ENCODE measurements around the gene ACCS.

ACCS gene

DNA sequence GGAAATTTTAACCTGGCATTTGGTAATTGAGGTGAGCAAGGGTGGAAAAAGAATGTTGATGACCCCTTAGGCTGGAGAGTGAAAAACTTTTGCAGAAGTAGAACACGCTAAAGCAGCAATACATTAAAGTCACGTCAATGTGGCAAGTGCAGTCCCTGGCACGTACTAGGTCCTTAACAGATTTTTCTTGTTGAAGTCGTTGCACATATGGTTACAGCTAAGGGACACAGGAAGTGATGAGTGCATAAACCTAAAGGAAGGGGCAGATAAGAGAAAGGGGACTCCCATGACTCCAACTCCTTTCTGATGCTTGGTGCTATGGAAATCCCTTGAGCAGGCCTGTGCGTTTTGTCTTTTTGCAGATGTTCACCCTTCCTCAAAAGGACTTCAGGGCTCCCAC is 1.2 kb downstream of the ACCS start:
- POLR2A ChIA-PET: no interaction called here
- CTCF ChIA-PET: interaction anchor here (1.1 to 2.9 kb wide), 5 partner anchors 9 to 130 kb away, joined by 3 to 26 read pairs (median 4); partner anchors contain the start of gene EXT2
- TF ChIP-seq, protein P1, sequence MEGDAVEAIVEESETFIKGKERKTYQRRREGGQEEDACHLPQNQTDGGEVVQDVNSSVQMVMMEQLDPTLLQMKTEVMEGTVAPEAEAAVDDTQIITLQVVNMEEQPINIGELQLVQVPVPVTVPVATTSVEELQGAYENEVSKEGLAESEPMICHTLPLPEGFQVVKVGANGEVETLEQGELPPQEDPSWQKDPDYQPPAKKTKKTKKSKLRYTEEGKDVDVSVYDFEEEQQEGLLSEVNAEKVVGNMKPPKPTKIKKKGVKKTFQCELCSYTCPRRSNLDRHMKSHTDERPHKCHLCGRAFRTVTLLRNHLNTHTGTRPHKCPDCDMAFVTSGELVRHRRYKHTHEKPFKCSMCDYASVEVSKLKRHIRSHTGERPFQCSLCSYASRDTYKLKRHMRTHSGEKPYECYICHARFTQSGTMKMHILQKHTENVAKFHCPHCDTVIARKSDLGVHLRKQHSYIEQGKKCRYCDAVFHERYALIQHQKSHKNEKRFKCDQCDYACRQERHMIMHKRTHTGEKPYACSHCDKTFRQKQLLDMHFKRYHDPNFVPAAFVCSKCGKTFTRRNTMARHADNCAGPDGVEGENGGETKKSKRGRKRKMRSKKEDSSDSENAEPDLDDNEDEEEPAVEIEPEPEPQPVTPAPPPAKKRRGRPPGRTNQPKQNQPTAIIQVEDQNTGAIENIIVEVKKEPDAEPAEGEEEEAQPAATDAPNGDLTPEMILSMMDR (IDR thresholded peaks at IDR 0.05; ENCODE audit: control extremely low read depth, extremely low read depth, low read depth, missing control alignments): no peak
- no peak for DNase-seq (ENCODE audit: extremely low spot score)

DNA sequence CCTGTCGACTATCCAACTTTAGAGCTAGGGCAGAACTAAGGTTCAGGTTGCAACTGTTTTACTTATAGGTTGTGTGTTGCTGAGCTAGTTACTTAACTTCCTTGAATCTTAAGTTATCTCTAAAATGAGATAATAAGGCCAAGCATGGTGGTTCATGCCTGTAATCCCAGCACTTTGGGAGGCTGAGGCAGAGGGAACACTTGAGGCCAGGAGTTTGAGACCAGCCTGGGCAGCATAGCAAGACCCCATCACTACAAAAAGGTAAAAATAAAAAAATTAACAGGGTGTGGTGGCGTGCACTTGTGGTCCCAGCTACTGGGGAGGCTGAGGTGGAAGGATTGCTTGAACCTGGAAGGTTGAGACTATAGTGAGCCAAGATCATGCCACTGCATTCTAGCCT is 2.1 kb downstream of the ACCS start:
- TF ChIP-seq, protein P1 (IDR thresholded peaks at IDR 0.05; ENCODE audit: control extremely low read depth, extremely low read depth, low read depth, missing control alignments): no peak
- POLR2A ChIA-PET: no interaction called here
- CTCF ChIA-PET: interaction anchor here (1.1 to 2.9 kb wide), 4 partner anchors 8 to 26 kb away, joined by 3 to 26 read pairs (median 5); partner anchors contain the start of gene EXT2
- no peak for DNase-seq (ENCODE audit: extremely low spot score)

DNA sequence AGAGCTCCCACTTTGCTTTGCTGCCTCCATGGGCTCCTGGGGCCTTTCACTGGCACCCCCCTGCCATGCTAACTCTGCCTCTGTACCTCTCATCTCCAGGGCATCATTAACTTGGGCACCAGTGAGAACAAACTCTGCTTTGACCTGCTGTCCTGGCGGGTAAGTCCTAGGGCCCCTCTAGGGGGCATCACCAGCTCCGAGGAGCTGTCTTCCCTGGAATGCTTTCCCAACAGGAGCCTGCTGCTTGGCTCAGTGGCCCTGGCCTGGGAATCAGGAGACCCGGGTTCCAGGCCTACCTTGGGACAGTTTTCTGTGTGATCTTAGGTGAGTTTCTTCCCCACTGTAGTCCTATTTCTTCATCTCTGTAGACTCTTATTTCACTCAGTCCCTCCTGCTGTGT is 5.1 kb downstream of the ACCS start:
- TF ChIP-seq, protein P1 (IDR thresholded peaks at IDR 0.05; ENCODE audit: control extremely low read depth, extremely low read depth, low read depth, missing control alignments): no peak
- no peak for DNase-seq (ENCODE audit: extremely low spot score)
- ChIA-PET POLR2A (no interaction called here), CTCF (interaction anchor here (0.9 to 4.7 kb wide), 7 partner anchors 13 to 486 kb away, joined by 3 to 24 read pairs (median 4); partner anchors contain the start of gene EXT2)

DNA sequence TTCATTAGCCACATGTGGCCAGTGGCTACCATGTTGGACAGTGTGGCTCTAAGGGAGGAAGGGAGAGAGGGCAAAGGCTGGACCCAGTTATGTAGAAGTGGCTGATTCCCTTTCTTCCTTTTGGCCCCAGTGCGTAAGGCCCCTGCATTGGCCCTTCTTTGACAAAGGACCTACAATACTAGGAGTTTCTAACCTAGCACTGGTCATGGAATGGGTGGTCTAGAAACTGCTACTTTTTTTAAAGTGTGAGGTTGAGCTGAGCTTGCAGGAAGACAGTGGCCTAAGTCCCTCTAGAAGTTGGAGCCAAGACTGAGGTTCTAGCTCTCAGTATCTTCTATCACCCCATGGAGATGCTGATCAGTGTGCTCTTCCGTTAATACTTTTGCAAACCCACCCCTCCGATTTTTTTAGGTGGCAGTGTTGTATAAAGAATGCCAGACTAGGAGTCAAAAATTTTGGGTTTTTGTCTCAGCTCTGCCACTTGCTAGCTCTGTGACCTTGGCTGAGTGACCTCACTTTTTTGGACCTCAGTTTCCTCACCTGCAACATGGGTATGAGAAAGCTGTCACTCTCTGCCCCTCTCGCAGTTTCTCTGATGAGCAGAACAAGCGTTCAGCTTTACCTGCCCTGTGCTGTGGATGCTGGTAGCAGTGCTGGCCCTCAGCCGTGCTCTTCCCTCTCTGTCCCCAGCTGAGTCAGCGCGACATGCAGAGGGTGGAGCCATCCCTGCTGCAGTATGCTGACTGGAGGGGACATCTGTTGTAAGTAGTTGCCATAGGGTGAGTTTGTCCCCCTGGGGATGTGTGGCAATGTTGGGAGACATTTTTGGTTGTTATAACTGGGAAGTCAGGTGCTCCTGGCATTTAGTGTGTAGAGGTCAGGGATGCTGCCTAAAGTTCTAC is 6.9 kb downstream of the ACCS start:
- ChIA-PET CTCF (interaction anchor here (1.3 to 4.7 kb wide), 3 partner anchors 12 to 21 kb away, joined by 3 to 24 read pairs (median 8); no protein-coding TSS in a partner anchor), POLR2A (no interaction called here)
- no peak for DNase-seq (ENCODE audit: extremely low spot score)
- TF ChIP-seq, protein P1 (IDR thresholded peaks at IDR 0.05; ENCODE audit: control extremely low read depth, extremely low read depth, low read depth, missing control alignments): no peak

DNA sequence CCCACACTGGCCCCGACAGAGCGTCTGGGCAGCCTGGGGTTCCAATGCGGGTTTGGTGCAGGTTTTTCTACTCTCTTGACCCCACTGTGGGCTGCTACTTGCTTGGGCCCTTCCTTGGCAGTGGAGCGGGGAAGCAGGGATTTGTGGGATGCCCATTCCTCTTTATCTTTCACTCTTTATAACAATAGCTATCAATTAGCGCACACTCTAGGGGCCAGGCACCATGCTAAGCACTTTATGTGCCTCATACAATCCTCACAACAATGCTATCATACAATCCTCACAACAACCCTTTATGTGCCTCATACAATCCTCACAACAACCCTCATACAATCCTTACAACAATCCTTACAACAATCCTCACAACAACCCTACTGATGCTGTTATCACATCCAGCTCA is 12.7 kb downstream of the ACCS start:
- ChIA-PET POLR2A (no interaction called here), CTCF (interaction anchor here (1.0 to 2.0 kb wide), 5 partner anchors 10 to 17 kb away, joined by 3 to 9 read pairs (median 3); partner anchors contain the start of gene EXT2)
- TF ChIP-seq, protein P1 (IDR thresholded peaks at IDR 0.05; ENCODE audit: control extremely low read depth, extremely low read depth, low read depth, missing control alignments): no peak
- DNase-seq (ENCODE audit: extremely low spot score): no peak

DNA sequence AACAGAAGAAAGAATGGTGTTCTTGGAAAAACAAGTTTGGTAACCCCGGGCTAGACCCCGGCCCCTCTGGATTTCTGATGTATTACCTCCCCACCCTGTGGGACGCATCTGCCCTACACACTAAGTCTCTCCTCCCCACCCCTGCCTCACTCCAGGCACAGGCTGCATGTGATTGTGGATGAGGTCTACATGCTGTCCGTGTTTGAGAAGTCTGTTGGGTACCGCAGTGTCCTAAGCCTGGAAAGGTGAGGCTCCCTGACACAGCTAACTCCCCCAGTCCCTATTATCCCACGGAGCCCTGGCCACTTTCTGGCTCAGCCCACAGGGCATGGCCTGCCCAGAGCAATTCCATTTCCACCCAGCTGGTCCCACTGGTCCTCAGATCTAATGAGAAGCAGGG is 13.3 kb downstream of the ACCS start:
- ChIA-PET POLR2A (no interaction called here), CTCF (interaction anchor here (1.0 to 2.0 kb wide), 5 partner anchors 9 to 16 kb away, joined by 3 to 9 read pairs (median 3); partner anchors contain the start of gene EXT2)
- TF ChIP-seq, protein P1 (IDR thresholded peaks at IDR 0.05; ENCODE audit: control extremely low read depth, extremely low read depth, low read depth, missing control alignments): no peak
- no peak for DNase-seq (ENCODE audit: extremely low spot score)

All from GM10248 (cell line).